ENCODE data around the gene CHN1.

CHN1 gene

DNA sequence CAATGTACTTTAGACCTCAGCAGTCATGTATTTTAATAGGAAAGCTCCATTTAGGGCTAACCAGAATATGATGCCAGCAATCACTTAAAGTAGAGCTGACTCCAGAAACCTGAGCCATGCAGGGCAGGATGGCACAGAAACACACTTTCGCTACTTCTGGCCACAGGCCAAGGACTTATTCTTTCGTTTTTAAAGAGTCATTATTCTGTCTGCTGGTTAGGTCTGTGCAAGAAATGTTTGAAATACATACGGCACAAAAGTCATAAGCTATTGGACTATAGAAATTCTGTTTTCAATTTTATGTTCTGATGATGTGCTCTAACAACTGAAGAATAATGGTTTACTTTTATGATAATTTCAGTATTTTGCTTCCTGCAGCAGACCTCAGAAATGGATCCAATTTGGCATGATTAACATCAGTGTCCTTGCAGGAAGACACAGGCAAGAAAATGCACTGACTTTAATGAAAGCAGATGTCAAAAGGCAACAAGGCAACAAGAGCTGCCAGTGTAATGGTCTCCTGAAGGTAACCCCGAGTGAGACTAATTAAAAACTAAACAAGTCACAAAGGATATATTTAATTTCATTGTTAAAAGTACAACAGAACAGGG is 126.5 kb downstream of the CHN1 start:
- no peak for FAIRE-seq
- no peak for DNase-seq (ENCODE audit: insufficient read length, low spot score)

DNA sequence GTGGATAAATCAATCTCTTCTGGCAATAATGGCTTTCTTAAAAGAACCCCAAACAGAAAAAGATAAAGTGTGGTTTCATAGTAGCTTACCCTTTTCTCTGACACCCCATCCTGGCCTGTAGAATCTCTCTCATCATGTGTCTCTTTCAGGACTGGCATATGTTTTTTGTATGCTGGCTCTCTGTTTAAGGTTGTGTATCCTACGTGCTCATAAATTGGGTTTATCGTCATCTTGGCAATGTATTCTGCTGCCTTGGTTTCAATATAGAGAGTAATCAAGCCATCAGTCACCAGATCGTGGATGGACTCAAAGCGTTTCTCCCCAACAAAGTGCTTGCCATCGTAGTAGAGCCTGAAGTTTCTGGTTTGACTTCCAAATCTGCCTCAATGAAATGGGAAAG is 127.4 kb downstream of the CHN1 start:
- FAIRE-seq, result no peak
- DNase-seq (ENCODE audit: insufficient read length, low spot score), result no peak

- no peak for FAIRE-seq
These were observed 127.9 kb downstream of the CHN1 start for GRCh38 chr2:174877301-174877700.

DNA sequence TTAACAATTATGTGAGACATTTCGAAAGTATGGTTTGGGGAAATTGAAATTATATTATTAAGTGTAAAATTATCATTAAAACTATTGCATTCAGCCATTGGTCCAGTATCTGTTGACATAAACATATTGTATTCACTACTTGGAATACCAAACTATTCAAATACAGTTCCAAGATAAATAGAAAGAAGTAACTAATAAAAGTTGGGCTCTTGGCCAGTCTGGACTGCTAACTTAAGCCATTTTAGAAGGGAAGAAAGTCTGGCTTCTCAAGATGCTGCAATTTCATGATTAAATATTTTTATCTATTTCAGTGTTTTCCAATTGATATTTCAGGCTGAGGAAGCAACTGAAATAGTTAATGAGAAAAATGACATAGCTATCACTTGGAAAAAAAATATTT is 131.1 kb downstream of the CHN1 start:
- FAIRE-seq, result no peak
- DNase-seq (ENCODE audit: insufficient read length, low spot score), result no peak

More at GRCh38 chr2:174877301-174877700, 127.9 kb downstream of the CHN1 start:
- DNase-seq (ENCODE audit: insufficient read length, low spot score), result no peak

- DNase-seq (ENCODE audit: insufficient read length, low spot score) (no peak), FAIRE-seq (no peak)
These were observed 131.7 kb downstream of the CHN1 start for GRCh38 chr2:174873471-174873870.

DNA sequence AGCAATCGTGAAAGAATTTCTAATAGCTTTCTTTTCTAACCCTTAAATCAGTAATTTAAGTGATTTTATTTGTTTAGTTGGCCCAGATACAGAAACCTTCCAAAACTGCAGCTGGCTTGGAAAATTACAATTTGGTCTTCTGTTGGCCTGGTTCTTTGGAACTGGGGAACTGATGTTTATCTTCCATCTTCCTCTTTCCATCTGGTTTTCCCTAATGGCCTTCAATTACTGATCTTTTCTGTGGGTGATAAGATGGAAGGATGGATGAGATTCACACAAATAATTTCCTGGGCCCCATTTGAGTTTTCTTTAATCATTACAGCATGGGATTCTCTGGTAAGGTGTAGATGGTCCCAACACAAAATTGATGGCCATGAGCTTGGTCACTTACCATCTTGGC is 134.4 kb downstream of the CHN1 start:
- DNase-seq (ENCODE audit: insufficient read length, low spot score) (no peak), FAIRE-seq (no peak)

DNA sequence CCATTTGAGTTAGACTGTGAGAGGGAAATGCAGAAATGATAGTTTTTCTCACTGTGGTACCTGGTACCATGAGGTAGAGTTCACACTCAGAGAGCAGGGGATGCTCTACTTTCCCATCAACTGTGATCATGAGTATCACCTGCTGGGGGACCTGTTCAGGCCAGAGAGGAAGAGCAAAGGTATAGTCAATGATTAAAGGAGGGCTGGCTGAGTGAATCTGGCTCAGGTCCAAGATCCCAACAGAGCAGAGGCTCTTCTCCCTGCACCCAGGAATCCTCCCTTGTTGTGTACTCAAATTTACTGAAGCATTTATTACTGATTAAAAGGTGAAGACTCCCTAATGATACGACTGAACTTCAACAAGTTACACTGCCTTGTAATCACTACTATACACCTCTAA is 136.3 kb downstream of the CHN1 start:
- FAIRE-seq (no peak), DNase-seq (ENCODE audit: insufficient read length, low spot score) (no peak)

DNA sequence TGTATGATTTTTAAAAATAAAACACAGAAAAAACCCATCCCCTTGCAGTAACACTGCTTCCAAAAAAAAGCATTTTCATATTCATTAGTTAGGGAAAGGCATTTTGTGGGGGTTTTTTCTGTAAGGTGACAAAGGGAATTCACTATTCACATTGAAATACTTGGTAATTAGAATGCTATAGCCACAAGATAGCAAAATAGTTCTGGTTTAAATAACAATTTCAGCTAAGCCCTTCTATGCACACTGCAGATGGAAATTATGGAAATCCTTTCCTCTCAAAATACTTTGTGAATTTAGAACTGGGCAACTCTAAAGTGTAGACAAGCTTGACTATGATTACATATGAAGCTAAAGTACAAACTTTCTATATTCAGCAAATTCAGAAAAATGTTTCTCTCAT is 138.8 kb downstream of the CHN1 start:
- FAIRE-seq (no peak), DNase-seq (ENCODE audit: insufficient read length, low spot score) (no peak)

GRCh38 chr2:174863183-174863582 is 142.0 kb downstream of the CHN1 start:
- DNase-seq (ENCODE audit: insufficient read length, low spot score) (no peak), FAIRE-seq (no peak)

- DNase-seq (ENCODE audit: insufficient read length, low spot score) (no peak), FAIRE-seq (no peak)
These were observed 145.5 kb downstream of the CHN1 start for GRCh38 chr2:174859563-174860169.

DNA sequence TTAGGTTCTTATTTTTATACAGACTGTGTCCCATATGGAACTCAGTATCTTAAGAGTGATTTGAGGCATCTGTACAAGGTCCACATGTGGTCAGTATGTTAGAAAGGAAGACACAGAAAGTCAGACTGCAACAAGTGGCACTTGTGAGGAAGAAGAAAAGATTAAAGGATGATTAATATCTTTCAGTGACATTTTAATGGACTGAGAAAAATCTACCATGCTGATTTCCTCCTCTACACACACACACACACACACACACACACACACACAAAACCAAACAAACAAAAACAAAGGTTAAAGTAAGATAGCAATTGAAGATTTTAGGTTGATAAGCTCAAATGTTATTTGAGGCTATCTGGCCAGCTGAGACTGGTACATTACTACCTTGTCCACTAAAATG is 146.4 kb downstream of the CHN1 start:
- DNase-seq (ENCODE audit: insufficient read length, low spot score) (no peak), FAIRE-seq (no peak)

- no peak for FAIRE-seq
- DNase-seq (ENCODE audit: insufficient read length, low spot score), result no peak
These were observed 148.7 kb downstream of the CHN1 start for GRCh38 chr2:174856447-174856846.

DNA sequence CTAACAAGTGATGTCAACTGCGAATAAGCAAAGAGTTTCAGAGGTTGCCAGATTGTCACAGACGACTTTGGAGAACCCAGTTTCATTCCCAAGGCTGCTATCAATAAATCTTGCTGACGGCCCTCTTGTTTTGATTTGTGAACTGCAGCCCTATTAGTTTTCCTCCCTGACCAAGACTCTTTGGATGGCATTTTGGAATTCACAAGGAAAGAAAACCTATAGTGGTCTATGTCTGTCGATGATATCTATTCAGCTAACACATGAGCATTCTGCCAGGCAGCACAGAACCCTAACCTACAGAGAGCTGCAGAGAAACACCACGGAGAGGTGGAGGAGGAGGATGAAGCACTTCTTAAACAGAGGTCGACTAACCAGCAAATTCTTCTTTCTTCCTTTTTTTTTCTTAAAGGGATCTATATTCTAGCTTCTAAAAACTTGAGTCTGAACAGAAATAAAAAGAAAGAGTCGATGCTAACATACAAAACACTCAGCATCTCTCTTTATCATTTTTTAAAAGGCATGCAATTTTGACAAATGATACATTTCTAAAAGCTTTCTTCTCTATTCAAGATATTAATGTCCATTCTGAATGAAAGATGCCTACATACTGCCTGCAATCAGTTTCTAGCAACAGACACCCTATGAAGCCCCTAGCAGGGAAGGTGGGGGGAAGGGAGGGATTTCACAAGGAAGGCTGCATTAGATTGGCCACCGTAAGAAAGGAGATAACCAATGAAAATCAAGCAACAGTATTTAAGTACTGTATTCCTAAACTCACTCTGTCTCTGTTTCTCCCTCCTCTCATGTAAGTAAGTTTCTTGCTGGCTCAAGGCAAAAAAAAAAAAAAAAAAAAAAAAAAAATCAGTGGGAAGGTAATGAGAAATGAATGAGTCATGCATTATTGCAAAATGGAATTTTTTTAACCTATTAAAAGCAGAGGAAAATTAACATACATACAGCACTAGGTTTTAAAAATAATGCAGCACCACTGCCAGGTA is 157.9 kb downstream of the CHN1 start:
- DNase-seq (ENCODE audit: insufficient read length, low spot score) (no peak), FAIRE-seq (no peak)

DNA sequence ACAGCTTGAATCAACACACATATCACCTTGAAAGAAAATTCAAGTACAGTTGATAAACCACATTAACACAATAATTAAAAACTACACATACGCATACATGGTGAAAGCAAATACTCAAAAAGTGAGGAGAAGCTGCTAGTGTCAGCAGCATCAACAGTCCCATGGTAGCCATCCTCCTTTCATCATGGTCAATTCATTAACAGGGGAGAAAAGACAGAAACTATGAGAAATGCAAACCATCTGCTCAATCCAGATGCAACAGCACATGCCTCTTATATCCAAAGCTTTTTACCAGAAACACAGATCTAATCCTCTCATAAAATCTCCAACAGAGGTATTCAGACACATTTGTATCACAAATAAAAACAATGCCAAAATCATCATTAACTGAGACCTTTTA is 159.0 kb downstream of the CHN1 start:
- no peak for FAIRE-seq
- no peak for DNase-seq (ENCODE audit: insufficient read length, low spot score)

DNA sequence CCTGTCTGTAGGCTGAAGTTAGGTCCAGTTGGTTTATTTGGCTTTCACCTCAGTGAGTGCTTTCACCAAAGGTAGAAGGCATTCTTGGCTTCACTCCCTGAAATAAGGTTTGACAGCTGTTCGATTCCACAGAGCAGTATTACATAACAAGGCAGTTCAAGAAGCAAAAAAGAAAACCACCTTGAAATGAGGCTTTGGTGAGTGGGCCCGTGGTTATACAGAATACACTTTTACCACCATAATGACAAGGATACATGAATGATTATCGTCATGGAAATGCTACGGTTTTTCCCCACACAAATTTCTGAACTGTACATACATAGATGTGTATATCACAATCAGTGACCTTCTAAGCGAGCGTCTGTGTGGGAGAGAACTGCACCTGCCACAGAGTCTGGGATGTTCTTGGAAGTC is 160.9 kb downstream of the CHN1 start:
- no peak for DNase-seq (ENCODE audit: insufficient read length, low spot score)
- no peak for FAIRE-seq

DNA sequence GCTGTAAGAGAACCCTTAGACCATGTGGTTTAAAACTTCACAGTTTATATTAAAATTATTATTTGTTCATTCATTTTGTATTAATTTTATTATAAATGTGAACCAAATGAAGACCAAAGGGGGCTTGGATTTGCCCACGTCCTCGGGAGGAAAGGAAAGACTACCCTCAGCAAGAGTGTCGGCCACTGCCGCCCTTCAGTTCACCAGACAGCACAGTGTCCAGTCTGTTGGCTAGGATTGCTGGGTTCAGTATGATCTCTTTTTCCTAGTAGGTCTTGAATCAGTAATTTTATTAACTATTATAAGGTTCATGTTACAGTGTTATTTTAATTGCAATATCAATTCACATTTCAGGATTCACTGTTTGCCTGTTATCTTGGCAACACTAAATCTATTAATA is 162.7 kb downstream of the CHN1 start:
- no peak for FAIRE-seq
- no peak for DNase-seq (ENCODE audit: insufficient read length, low spot score)

- no peak for FAIRE-seq
- DNase-seq (ENCODE audit: insufficient read length, low spot score), result no peak
These were observed 163.2 kb downstream of the CHN1 start for GRCh38 chr2:174841936-174842335.

DNA sequence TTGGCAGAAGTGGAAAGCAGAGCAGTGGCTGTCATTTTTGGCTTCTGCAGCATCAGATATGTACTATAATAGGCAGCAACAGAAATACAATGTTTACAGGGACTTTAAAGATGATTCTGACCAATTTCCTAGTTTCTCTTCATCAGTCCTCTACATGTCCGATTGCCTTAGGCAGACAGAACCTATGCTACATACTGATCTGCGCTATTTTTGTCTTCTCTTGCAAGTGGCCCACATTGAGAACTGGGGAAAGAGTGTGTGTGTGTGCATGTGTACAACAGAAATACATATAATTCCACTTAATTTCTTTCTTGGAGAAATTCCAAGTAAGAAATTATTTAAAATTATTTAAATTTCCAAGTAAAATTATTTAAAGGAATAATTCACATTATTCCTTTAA is 163.8 kb downstream of the CHN1 start:
- FAIRE-seq (no peak), DNase-seq (ENCODE audit: insufficient read length, low spot score) (no peak)

DNA sequence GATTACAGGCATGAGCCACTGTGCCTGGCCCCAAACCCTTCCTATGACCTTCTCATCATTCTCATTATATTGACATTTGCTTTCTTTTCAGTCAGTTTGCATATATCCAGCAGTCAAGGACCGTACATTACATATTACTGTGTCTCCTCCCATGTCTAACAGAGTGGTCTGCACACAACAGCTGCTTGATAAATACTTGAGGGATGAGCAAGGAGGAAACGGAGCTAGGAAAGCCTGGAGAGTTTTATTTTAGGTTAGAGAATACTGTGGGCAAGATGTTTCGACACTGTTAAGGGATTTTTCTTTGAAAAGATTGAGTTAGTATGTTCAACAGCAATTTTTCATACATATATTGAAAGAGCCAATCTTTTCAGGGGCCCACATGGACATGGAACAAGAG is 164.7 kb downstream of the CHN1 start:
- no peak for DNase-seq (ENCODE audit: insufficient read length, low spot score)
- no peak for FAIRE-seq

DNA sequence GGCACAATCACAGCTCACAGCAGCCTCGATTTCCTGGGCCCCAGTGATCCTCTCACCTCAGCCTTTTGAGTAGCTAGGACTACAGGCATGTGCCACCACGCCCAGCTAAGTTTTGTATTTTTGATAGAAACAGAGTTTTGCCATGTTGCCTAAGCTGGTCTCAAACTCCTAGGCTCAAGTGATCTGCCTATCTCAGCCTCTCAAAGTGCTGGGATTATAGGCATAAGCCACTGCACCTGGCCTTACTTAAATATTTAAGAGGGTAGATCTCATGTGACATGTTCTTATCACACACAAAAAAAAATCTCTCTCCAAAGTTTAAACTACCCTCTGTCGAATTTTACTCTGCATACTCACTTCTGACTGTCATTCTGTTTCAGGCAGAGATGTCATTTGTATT is 165.5 kb downstream of the CHN1 start:
- no peak for DNase-seq (ENCODE audit: insufficient read length, low spot score)
- FAIRE-seq, result no peak

- no peak for DNase-seq (ENCODE audit: insufficient read length, low spot score)
- no peak for FAIRE-seq
These were observed 168.2 kb downstream of the CHN1 start for GRCh38 chr2:174836995-174837390.

Data from GM19239 (cell line).